C4-2B (cell line): ENCODE measurements around the gene GRM4.

ENCODE experiments used
- H3K27ac ChIP-seq: fragments of 450-650 bp; 2 replicates; pipeline ENCODE4 v1.5.1; 2017
- CTCF ChIP-seq: fragments of 450-650 bp; conservative IDR thresholded peaks from 2 replicates; pipeline ENCODE4 v1.5.1; 2017; ENCODE audit warnings: mild to moderate bottlenecking
- ZFX ChIP-seq: fragments of 450-650 bp; IDR thresholded peaks from 2 replicates; pipeline ENCODE4 v1.6.1; 2017

The GRM4 gene

GRCh38 chr6:34057191-34057590 lies 88.7 kb downstream of the GRM4 start:
- no peak overlapping the region for H3K27ac ChIP-seq
- TF ChIP-seq ZFX = no peak
- TF ChIP-seq CTCF = no peak

- TF ChIP-seq ZFX = no peak; the same call in 1 of the 2 replicates
- no peak for TF ChIP-seq CTCF
- H3K27ac ChIP-seq = no peak overlapping the region
Observed at GRCh38 chr6:34056305-34057108, 89.4 kb downstream of the GRM4 start.

- H3K27ac ChIP-seq = no peak overlapping the region
- peak; percentile 94 for TF ChIP-seq CTCF
- no peak for TF ChIP-seq ZFX
Observed at GRCh38 chr6:34055223-34055933, 90.5 kb downstream of the GRM4 start.

GRCh38 chr6:34053721-34054120 lies 92.2 kb downstream of the GRM4 start:
- TF ChIP-seq ZFX (no peak), CTCF (no peak)
- H3K27ac ChIP-seq = no peak overlapping the region

- no peak overlapping the region for H3K27ac ChIP-seq
- TF ChIP-seq CTCF = no peak
- no peak for TF ChIP-seq ZFX
Observed at GRCh38 chr6:34052918-34053608, 92.8 kb downstream of the GRM4 start.

GRCh38 chr6:34052071-34052825 lies 93.6 kb downstream of the GRM4 start:
- TF ChIP-seq CTCF = no peak
- no peak for TF ChIP-seq ZFX
- no peak overlapping the region for H3K27ac ChIP-seq
